GM23338 (cell line): Measurements from ENCODE around the gene PTBP3. TPM values are rescaled to one million over a fixed set of nuclear protein-coding genes. Genes with fewer than 3 reads are reported as not detected.

Experiments
- ATAC-seq: fragments of 200-7000 bp; cut with Tn5 transposase; 3 replicates; pipeline ENCODE4 v1.9.1; 2020
- DNase-seq: peaks from one replicate; pipeline ENCODE4 v3.0.0-alpha.2; 2015; ENCODE audit warnings: low spot score
- H2AFZ ChIP-seq: fragments of 200-600 bp; sonication (generic); 2 replicates; pipeline ENCODE4 v1.8.0; 2016; ENCODE audit warnings: antibody characterized with exemption, mild to moderate bottlenecking, moderate library complexity
- H3F3A ChIP-seq: fragments of 200-600 bp; sonication (generic); replicated peaks from 2 replicates; pipeline ENCODE4 v1.8.0; 2017; ENCODE audit warnings: antibody characterized with exemption, mixed run types, low read depth
- H3K27ac ChIP-seq: fragments of 200-600 bp; sonication (generic); 2 replicates; pipeline ENCODE4 v1.6.1; 2016; ENCODE audit warnings: low read depth
- H3K27me3 ChIP-seq: fragments of 200-600 bp; sonication (generic); 2 replicates; pipeline ENCODE4 v1.8.0; 2016; ENCODE audit warnings: mild to moderate bottlenecking, mixed run types, moderate library complexity; ENCODE audit not compliant: insufficient read depth
- H3K36me3 ChIP-seq: fragments of 200-600 bp; sonication (generic); 2 replicates; pipeline ENCODE4 v1.8.0; 2016; ENCODE audit warnings: mild to moderate bottlenecking; ENCODE audit not compliant: insufficient read depth
- H3K4me1 ChIP-seq: fragments of 200-600 bp; sonication (generic); 2 replicates; pipeline ENCODE4 v1.8.0; 2016; ENCODE audit warnings: mild to moderate bottlenecking, moderate library complexity; ENCODE audit not compliant: insufficient read depth
- H3K4me2 ChIP-seq: fragments of 200-600 bp; sonication (generic); 2 replicates; pipeline ENCODE4 v1.7.1; 2017; ENCODE audit warnings: mixed run types
- H3K4me3 ChIP-seq: fragments of 200-600 bp; sonication (generic); 2 replicates; pipeline ENCODE4 v1.6.1; 2016; ENCODE audit warnings: mixed run types
- H3K79me2 ChIP-seq: fragments of 200-600 bp; sonication (generic); replicated peaks from 2 replicates; pipeline ENCODE4 v1.8.0; 2017; ENCODE audit warnings: mild to moderate bottlenecking; ENCODE audit not compliant: insufficient read depth
- H3K9me2 ChIP-seq: fragments of 200-600 bp; sonication (generic); 2 replicates; pipeline ENCODE4 v1.8.0; 2017; ENCODE audit not compliant: insufficient read depth
- H4K20me1 ChIP-seq: fragments of 200-600 bp; sonication (generic); replicated peaks from 2 replicates; pipeline ENCODE4 v1.8.0; 2017; ENCODE audit warnings: mild to moderate bottlenecking; ENCODE audit not compliant: insufficient read depth
- H3K27ac Mint-ChIP-seq: 2 replicates; pipeline ENCODE4 v1.8.0; 2020; ENCODE audit warnings: inconsistent platforms, mild to moderate bottlenecking, moderate library complexity, mixed read lengths
- H3K27me3 Mint-ChIP-seq: 3 replicates; pipeline ENCODE4 v1.8.0; 2022; ENCODE audit warnings: low read depth, mild to moderate bottlenecking, moderate library complexity, mixed read lengths, inconsistent platforms; ENCODE audit not compliant: insufficient read depth, poor library complexity
- H3K36me3 Mint-ChIP-seq: 3 replicates; pipeline ENCODE4 v1.8.0; 2021; ENCODE audit warnings: low read depth, mild to moderate bottlenecking, inconsistent platforms, moderate library complexity, mixed read lengths
- H3K4me1 Mint-ChIP-seq: 3 replicates; pipeline ENCODE4 v1.8.0; 2020; ENCODE audit warnings: mild to moderate bottlenecking, inconsistent platforms, mixed read lengths
- H3K4me3 Mint-ChIP-seq: 3 replicates; pipeline ENCODE4 v1.8.0; 2021; ENCODE audit warnings: moderate library complexity, mild to moderate bottlenecking, inconsistent platforms, mixed read lengths
- H3K9me3 Mint-ChIP-seq: 3 replicates; pipeline ENCODE4 v1.8.0; 2020; ENCODE audit warnings: moderate library complexity, mild to moderate bottlenecking, inconsistent platforms, mixed read lengths
- EZH2 ChIP-seq: fragments of 200-600 bp; sonication (generic); IDR thresholded peaks from one replicate; pipeline ENCODE4 v1.8.0; 2017; ENCODE audit warnings: antibody characterized with exemption, mild to moderate bottlenecking, low read depth; ENCODE audit not compliant: unreplicated experiment
- EZH2phosphoT487 ChIP-seq: fragments of 200-600 bp; sonication (generic); IDR thresholded peaks from one replicate; pipeline ENCODE4 v1.8.1; 2018; ENCODE audit warnings: antibody characterized with exemption; ENCODE audit not compliant: unreplicated experiment
- JUNB ChIP-seq: IDR thresholded peaks from one replicate; pipeline ENCODE4 v1.6.1; 2016; ENCODE audit warnings: antibody characterized with exemption; ENCODE audit not compliant: unreplicated experiment
- ZNF114 ChIP-seq: fragments of 250-450 bp; sonication (Bioruptor Pico); IDR thresholded peaks from 2 replicates; pipeline ENCODE4 v1.5.0; 2020; ENCODE audit warnings: mild to moderate bottlenecking, moderate library complexity
- ZNF331 ChIP-seq: fragments of 250-450 bp; sonication (Bioruptor Pico); IDR thresholded peaks from 2 replicates; pipeline ENCODE4 v1.5.0; 2020; ENCODE audit warnings: low read depth, mild to moderate bottlenecking, moderate library complexity
- polyA plus RNA-seq: library from polyadenylated mRNA; unstranded; fragments of >200 nt; fragmentation: Nextera tagmentation; extraction: Ambion mirVana; gene quantifications from 2 replicates; pipeline ENCODE4 v1.2.1, GENCODE V29; 2016
- total RNA-seq: library from RNA; depleted of rRNA; stranded (reverse); fragments of >200 nt; shearing (Covaris generic); gene quantifications from 2 replicates; pipeline ENCODE4 v1.2.3, GENCODE V29; 2014
- TF ChIP-seq, protein P1 (sequence below): fragments of 250-450 bp; sonication (Bioruptor Pico); IDR thresholded peaks from 2 replicates; pipeline ENCODE4 v1.5.0; 2020; ENCODE audit warnings: mild to moderate bottlenecking, moderate library complexity

PTBP3 gene
- total and polyA plus RNA-seq, 2 experiments from 2014 or later = 20.0 to 92.9 TPM

GRCh38 chr9:112224401-112225289 is 108.8 kb downstream of the PTBP3 start:
- Histone ChIP-seq H4K20me1 (no peaks in the 10 kb centered on the region), H3K4me2 (no peak overlapping the region), H3K27me3 (no peaks in the 10 kb centered on the region), H3K27ac (no peak overlapping the region; the same call in 1 of the 2 replicates), H3K4me1 (no peaks in the 10 kb centered on the region), H3K4me3 (no peak overlapping the region), H3K36me3 (peaks cover 8% of the 10 kb centered on the region; the same call in 1 of the 2 replicates), H3K9me2 (no peaks in the 10 kb centered on the region), H3K79me2 (no peaks in the 10 kb centered on the region), H2AFZ (no peak overlapping the region), H3F3A (no peaks in the 10 kb centered on the region)
- H3K36me3 Mint-ChIP-seq = peaks cover 28% of the 10 kb centered on the region
- no peaks in the 10 kb centered on the region for H3K4me1 Mint-ChIP-seq
- TF ChIP-seq, protein P1, sequence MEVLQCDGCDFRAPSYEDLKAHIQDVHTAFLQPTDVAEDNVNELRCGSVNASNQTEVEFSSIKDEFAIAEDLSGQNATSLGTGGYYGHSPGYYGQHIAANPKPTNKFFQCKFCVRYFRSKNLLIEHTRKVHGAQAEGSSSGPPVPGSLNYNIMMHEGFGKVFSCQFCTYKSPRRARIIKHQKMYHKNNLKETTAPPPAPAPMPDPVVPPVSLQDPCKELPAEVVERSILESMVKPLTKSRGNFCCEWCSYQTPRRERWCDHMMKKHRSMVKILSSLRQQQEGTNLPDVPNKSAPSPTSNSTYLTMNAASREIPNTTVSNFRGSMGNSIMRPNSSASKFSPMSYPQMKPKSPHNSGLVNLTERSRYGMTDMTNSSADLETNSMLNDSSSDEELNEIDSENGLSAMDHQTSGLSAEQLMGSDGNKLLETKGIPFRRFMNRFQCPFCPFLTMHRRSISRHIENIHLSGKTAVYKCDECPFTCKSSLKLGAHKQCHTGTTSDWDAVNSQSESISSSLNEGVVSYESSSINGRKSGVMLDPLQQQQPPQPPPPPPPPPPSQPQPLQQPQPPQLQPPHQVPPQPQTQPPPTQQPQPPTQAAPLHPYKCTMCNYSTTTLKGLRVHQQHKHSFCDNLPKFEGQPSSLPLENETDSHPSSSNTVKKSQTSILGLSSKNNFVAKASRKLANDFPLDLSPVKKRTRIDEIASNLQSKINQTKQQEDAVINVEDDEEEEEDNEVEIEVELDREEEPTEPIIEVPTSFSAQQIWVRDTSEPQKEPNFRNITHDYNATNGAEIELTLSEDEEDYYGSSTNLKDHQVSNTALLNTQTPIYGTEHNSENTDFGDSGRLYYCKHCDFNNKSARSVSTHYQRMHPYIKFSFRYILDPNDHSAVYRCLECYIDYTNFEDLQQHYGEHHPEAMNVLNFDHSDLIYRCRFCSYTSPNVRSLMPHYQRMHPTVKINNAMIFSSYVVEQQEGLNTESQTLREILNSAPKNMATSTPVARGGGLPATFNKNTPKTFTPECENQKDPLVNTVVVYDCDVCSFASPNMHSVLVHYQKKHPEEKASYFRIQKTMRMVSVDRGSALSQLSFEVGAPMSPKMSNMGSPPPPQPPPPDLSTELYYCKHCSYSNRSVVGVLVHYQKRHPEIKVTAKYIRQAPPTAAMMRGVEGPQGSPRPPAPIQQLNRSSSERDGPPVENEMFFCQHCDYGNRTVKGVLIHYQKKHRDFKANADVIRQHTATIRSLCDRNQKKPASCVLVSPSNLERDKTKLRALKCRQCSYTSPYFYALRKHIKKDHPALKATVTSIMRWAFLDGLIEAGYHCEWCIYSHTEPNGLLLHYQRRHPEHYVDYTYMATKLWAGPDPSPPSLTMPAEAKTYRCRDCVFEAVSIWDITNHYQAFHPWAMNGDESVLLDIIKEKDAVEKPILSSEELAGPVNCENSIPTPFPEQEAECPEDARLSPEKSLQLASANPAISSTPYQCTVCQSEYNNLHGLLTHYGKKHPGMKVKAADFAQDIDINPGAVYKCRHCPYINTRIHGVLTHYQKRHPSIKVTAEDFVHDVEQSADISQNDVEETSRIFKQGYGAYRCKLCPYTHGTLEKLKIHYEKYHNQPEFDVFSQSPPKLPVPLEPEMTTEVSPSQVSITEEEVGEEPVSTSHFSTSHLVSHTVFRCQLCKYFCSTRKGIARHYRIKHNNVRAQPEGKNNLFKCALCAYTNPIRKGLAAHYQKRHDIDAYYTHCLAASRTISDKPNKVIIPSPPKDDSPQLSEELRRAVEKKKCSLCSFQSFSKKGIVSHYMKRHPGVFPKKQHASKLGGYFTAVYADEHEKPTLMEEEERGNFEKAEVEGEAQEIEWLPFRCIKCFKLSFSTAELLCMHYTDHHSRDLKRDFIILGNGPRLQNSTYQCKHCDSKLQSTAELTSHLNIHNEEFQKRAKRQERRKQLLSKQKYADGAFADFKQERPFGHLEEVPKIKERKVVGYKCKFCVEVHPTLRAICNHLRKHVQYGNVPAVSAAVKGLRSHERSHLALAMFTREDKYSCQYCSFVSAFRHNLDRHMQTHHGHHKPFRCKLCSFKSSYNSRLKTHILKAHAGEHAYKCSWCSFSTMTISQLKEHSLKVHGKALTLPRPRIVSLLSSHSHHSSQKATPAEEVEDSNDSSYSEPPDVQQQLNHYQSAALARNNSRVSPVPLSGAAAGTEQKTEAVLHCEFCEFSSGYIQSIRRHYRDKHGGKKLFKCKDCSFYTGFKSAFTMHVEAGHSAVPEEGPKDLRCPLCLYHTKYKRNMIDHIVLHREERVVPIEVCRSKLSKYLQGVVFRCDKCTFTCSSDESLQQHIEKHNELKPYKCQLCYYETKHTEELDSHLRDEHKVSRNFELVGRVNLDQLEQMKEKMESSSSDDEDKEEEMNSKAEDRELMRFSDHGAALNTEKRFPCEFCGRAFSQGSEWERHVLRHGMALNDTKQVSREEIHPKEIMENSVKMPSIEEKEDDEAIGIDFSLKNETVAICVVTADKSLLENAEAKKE (CRISPR knock-in tag) = no peak
- TF ChIP-seq ZNF114 (no peak), EZH2 (no peak), JUNB (no peak), ZNF331 (CRISPR knock-in tag) (no peak), EZH2phosphoT487 (no peak)
- no peak for DNase-seq
- H3K9me3 Mint-ChIP-seq = no peaks in the 10 kb centered on the region
- H3K27me3 Mint-ChIP-seq = no peaks in the 10 kb centered on the region
- no peak for ATAC-seq
- H3K4me3 Mint-ChIP-seq = no peak overlapping the region
- H3K27ac Mint-ChIP-seq = no peak overlapping the region
